Gastroesophageal sphincter (tissue), 4 donors: ENCODE results near the gene CDH4. TPM values are rescaled to one million over a fixed set of nuclear protein-coding genes. Genes with fewer than 3 reads are reported as not detected.

Source experiments
- ATAC-seq: fragments of 150-250 bp; one replicate; pipeline ENCODE4 v1.9.1; 2016; ENCODE audit warnings: mild to moderate bottlenecking, moderate library complexity
- H3K27ac ChIP-seq, 4 donors: fragments of 200-600 bp; sonication (generic) in 3 of 4; 1 replicate in 3 of 4; 2 replicates in 1 of 4; pipeline ENCODE4 v1.5.1; 2016 to 2019
- H3K27me3 ChIP-seq: fragments of 200-600 bp; sonication (generic); one replicate; pipeline ENCODE4 v1.5.1; 2019
- H3K36me3 ChIP-seq, 2 donors: fragments of 200-600 bp; sonication (generic); one replicate each; pipeline ENCODE4 v1.5.1; 2019; ENCODE audit warnings: control low read depth in 1 of 2
- H3K4me1 ChIP-seq, 3 donors: fragments of 200-600 bp; sonication (generic); 1 replicate in 2 of 3; 2 replicates in 1 of 3; pipeline ENCODE4 v1.5.1; 2016 to 2019; ENCODE audit warnings: control low read depth in 2 of 3
- H3K4me3 ChIP-seq, 2 donors: fragments of 200-600 bp; sonication (generic); one replicate each; pipeline ENCODE4 v1.5.1; 2019; ENCODE audit warnings: mild to moderate bottlenecking in 1 of 2, moderate library complexity in 1 of 2
- H3K9me3 ChIP-seq, 3 donors: fragments of 200-600 bp; sonication (generic); one replicate each; pipeline ENCODE4 v1.5.1; 2017 to 2019; ENCODE audit warnings: control low read depth in 2 of 3
- EP300 ChIP-seq: sonication (generic); formaldehyde crosslinking; IDR thresholded peaks from one replicate; pipeline ENCODE4 v1.6.1; 2017; ENCODE audit warnings: antibody characterized with exemption, mild to moderate bottlenecking
- POLR2A ChIP-seq, 2 donors: fragments of 450-650 bp; IDR thresholded peaks; one replicate each; pipeline ENCODE4 v1.6.1; 2017; ENCODE audit warnings: antibody characterized with exemption in 2 of 2, mild to moderate bottlenecking in 2 of 2, moderate library complexity in 1 of 2
- POLR2AphosphoS5 ChIP-seq: sonication (generic); formaldehyde crosslinking; IDR thresholded peaks from one replicate; pipeline ENCODE4 v1.6.1; 2017; ENCODE audit warnings: antibody characterized with exemption
- whole genome bisulfite sequencing, 2 donors: methylation state at CpG; one replicate each; pipeline ENCODE4 v1.1.5; 2018; ENCODE audit warnings: low coverage in 1 of 2; 5-methylcytosine and 5-hydroxymethylcytosine counted together
- total RNA-seq, 4 donors: library from RNA; depleted of rRNA; stranded (reverse); fragments of >200 nt; gene quantifications; one replicate each; pipeline ENCODE4 v1.1.0, GENCODE V29; 2016
- TF ChIP-seq, protein P1 (sequence below), 4 experiments: fragments of 200-600 bp in 2 of 4; fragments of 450-650 bp in 2 of 4; sonication (generic) in 1 of 4; IDR thresholded peaks; one replicate each; pipeline ENCODE4 v1.5.1; 2017 to 2019; ENCODE audit warnings: antibody characterized with exemption in 4 of 4, mild to moderate bottlenecking in 2 of 4, moderate library complexity in 2 of 4

Gene CDH4
- total RNA-seq, 4 donors from 2014 or later, result under 0.01 to 1.5 (median 0.42) TPM; not detected in 1

DNA sequence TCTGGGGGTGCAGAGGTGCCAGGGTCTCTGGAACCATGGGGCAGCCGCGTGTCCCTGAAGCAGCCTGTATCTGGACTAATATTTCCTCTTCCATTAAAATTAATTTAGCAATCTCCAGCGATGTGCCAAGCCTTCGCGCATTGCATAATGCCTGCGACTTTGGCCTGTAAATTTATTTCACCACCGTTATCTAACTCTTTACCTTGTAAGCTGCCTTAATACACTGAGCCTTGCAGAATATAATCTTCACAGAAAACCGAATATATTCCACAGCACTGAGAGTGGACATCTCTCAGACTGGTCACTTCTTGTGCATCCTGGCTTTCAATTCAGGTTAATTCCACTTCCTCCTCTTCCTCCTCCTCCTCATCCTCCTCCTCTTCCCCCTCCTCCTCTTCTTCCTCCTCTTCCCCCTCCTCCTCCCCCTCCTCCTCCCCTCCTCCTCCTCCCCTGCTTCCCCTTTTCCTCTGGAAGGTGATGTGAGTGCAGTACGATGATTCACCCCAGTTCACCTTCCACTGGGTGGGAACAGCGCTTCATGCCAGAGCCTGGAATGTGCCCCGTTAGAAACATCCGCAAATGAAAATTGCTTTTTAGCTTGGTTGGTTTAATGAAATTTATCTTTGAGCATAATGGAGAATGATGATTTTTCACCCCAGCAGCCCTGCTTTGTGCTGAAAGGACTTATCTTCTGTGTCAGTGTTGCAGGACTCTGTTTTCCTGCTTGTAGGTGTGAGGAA is 101.4 kb downstream of the CDH4 start:
- no peaks in the 10 kb centered on the region for H3K4me1 ChIP-seq
- no peak for TF ChIP-seq POLR2AphosphoS5
- H3K27me3 ChIP-seq, result peaks cover 85% of the 10 kb centered on the region
- H3K36me3 ChIP-seq, result no peaks in the 10 kb centered on the region
- 60 to 68% methylated on average over 9 to 12 of the region's 12 CpGs for WGBS, 2 donors
- no peak overlapping the region for H3K4me3 ChIP-seq
- H3K9me3 ChIP-seq, result no peaks in the 10 kb centered on the region
- no peak overlapping the region for H3K27ac ChIP-seq
- ATAC-seq, result no peak

DNA sequence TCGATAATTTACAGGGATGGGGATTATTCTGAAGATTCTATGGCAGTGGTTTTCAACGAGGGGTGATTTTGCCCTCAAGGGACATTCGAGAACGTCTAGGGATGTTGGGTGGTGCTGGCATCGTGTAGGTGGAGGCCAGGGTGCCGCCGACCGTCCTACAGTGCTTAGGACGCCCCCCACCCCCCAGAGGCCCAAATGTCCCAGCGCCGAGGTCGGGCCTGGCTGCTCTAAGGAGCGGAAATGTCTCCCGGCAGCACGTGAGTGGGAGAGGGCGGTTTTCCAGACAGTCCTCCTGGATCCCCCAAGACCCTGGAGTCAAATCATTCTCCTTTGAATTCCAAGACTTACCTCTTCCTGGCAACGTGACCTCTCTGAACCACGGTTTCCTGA is 101.9 kb downstream of the CDH4 start:
- Histone ChIP-seq H3K9me3 (no peaks in the 10 kb centered on the region), H3K27me3 (peaks cover 87% of the 10 kb centered on the region), H3K4me1 (no peaks in the 10 kb centered on the region), H3K4me3 (no peak overlapping the region), H3K27ac (no peak overlapping the region), H3K36me3 (no peaks in the 10 kb centered on the region)
- TF ChIP-seq, protein P1, sequence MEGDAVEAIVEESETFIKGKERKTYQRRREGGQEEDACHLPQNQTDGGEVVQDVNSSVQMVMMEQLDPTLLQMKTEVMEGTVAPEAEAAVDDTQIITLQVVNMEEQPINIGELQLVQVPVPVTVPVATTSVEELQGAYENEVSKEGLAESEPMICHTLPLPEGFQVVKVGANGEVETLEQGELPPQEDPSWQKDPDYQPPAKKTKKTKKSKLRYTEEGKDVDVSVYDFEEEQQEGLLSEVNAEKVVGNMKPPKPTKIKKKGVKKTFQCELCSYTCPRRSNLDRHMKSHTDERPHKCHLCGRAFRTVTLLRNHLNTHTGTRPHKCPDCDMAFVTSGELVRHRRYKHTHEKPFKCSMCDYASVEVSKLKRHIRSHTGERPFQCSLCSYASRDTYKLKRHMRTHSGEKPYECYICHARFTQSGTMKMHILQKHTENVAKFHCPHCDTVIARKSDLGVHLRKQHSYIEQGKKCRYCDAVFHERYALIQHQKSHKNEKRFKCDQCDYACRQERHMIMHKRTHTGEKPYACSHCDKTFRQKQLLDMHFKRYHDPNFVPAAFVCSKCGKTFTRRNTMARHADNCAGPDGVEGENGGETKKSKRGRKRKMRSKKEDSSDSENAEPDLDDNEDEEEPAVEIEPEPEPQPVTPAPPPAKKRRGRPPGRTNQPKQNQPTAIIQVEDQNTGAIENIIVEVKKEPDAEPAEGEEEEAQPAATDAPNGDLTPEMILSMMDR (IDR thresholded peaks at IDR 0.05), result no peak
- TF ChIP-seq POLR2AphosphoS5, result no peak
- TF ChIP-seq POLR2A (IDR thresholded peaks at IDR 0.05), result no peak
- no peak for TF ChIP-seq EP300
- 57 to 66% methylated on average over 9 to 11 of the region's 18 CpGs for WGBS, 2 donors
- no peak for ATAC-seq

DNA sequence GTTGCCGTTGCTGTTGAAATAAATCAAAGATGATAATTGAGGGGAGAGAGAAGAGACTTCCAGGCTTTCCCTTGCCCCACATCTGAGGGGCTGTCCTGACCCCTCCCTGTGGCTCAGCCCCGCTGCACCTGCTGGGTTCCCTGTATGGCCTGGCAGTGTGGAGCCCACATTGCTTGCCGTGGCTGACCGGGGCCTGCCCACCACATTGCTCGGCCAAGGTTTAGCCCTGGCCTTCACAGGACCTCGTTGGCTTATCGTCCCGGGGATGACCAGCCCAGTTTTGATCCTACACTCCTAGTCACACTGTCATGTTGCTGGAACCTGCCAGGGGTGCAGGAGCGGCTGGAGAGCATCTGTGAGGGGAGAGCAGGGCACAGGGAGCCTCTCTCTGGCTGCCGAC is 102.4 kb downstream of the CDH4 start:
- 39 to 90% methylated on average over 2 of the region's 10 CpGs for WGBS, 2 donors
- H3K4me1 ChIP-seq, result no peaks in the 10 kb centered on the region
- H3K36me3 ChIP-seq, result no peaks in the 10 kb centered on the region
- H3K9me3 ChIP-seq, result no peaks in the 10 kb centered on the region
- ATAC-seq, result no peak
- TF ChIP-seq POLR2A (IDR thresholded peaks at IDR 0.05) (no peak), POLR2AphosphoS5 (no peak), EP300 (no peak)
- TF ChIP-seq, protein P1 (IDR thresholded peaks at IDR 0.05), result no peak
- no peak overlapping the region for H3K4me3 ChIP-seq
- peaks cover 87% of the 10 kb centered on the region for H3K27me3 ChIP-seq
- no peak overlapping the region for H3K27ac ChIP-seq

DNA sequence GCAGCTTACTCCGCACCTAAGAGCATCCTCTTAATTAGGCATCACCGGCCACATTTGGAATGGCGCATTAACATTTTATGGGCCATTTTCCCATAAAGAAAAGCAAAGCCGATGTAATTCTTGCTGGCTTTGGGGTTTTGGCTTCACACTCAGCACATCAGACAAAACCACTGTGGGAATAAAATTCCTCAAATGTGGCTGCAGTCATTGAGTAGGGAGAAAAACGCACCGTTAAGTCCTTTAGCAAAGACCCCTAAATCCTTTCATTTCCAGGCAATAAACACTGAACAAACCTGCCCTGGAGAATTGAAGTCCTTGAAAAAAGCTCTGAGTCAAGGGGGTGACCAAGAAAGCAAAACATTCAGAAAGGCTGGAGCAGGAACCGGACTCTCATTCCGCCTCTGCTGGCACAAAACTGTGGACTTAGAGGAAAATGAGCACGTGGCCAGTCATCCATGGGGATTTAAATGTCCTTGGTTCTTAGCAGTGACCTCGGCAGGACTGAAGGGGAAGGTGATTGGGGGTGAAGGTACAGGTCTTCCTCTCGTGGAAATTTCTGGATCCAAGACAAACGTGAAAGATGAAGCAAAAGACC is 102.9 kb downstream of the CDH4 start:
- Histone ChIP-seq H3K4me1 (no peaks in the 10 kb centered on the region), H3K9me3 (no peaks in the 10 kb centered on the region), H3K27me3 (peaks cover 86% of the 10 kb centered on the region), H3K4me3 (no peak overlapping the region), H3K27ac (no peak overlapping the region), H3K36me3 (no peaks in the 10 kb centered on the region)
- TF ChIP-seq POLR2A (IDR thresholded peaks at IDR 0.05), result no peak
- TF ChIP-seq EP300, result no peak
- TF ChIP-seq POLR2AphosphoS5, result no peak
- TF ChIP-seq, protein P1 (IDR thresholded peaks at IDR 0.05), result no peak
- 30 to 70% methylated on average over 2 to 8 of the region's 12 CpGs for WGBS, 2 donors
- ATAC-seq, result no peak

DNA sequence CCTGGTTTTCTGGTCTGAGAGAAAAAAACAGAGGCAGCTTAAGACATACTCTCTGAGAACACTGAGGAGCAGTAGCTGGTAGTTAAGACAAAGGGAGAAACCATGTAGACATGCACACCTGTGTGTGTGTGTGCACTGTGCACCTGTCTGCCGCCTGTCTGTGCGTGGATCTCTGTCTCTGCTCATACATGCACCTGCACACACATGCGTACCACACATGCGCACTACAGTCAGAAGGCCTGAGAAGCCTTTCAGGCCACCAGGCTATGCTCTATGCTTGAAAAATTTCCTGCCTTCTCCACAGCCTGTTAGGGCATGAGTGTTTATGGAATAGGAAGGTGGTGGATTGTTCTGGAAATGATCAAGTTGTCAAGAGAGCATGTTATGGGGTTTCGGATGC is 103.5 kb downstream of the CDH4 start:
- Histone ChIP-seq H3K4me3 (no peak overlapping the region), H3K4me1 (no peaks in the 10 kb centered on the region), H3K9me3 (no peaks in the 10 kb centered on the region), H3K27ac (no peak overlapping the region), H3K27me3 (peaks cover 89% of the 10 kb centered on the region), H3K36me3 (no peaks in the 10 kb centered on the region)
- no peak for ATAC-seq
- TF ChIP-seq POLR2A (IDR thresholded peaks at IDR 0.05), result no peak
- TF ChIP-seq EP300, result no peak
- WGBS, 2 donors, result 71 to 83% methylated on average over 4 to 5 of the region's 5 CpGs

DNA sequence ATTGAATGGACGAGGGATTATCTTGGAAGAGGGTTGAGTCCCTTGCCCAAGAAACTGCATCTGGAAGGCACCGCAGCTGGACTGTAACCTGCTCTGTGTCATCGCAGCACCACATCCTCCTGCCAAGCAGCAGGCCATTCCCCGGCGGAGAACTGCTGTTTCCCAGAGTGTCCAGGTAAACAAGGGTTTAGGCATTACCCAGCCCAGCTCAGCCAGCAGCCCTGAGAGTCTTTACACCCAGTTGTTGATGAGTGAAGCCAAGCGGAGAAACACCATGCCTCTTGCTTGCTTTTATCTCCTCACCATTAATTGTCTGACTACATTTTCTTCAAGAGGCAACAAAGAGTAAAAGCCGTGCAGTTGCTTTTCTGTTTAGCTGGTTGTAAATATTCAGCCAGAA is 104.1 kb downstream of the CDH4 start:
- ATAC-seq, result no peak
- WGBS, 2 donors, result 36 to 100% methylated on average over 1 to 2 of the region's 7 CpGs
- peaks cover 83% of the 10 kb centered on the region for H3K27me3 ChIP-seq
- no peak overlapping the region for H3K4me3 ChIP-seq
- H3K4me1 ChIP-seq, result no peaks in the 10 kb centered on the region
- H3K9me3 ChIP-seq, result no peaks in the 10 kb centered on the region
- no peak overlapping the region for H3K27ac ChIP-seq
- no peaks in the 10 kb centered on the region for H3K36me3 ChIP-seq
- TF ChIP-seq, protein P1 (IDR thresholded peaks at IDR 0.05), result no peak
- no peak for TF ChIP-seq EP300
- no peak for TF ChIP-seq POLR2A (IDR thresholded peaks at IDR 0.05)
- no peak for TF ChIP-seq POLR2AphosphoS5
